ENCODE results near the gene BBX. TPM values are rescaled to one million over a fixed set of nuclear protein-coding genes. Genes with fewer than 3 reads are reported as not detected.

BBX gene
- total RNA-seq, 1 experiment from 2014 or later, result 45.0 TPM

DNA sequence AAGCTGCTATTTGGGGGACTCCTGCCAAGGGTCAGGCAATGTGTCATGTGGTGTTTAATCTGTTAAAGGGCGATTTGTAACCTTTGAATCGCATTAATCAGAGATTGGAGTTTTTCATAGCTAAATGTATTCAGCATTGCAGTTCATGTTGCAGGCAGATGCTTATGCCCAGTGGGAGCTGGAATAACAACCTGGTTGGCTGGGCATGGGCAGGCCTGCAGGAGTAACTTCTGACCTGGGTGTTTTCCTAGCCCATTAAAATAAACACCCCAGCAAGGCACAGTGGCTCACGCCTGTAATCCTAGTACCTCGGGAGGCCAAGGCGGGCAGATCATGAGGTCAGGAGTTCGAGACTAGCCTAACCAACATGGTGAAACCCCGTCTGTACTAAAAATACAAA lies 268.7 kb downstream of the BBX start:
- Mint-ChIP-seq H3K4me1 (no peaks in the 10 kb centered on the region), H3K27me3 (ENCODE audit: low read depth) (no peaks in the 10 kb centered on the region), H3K9me3 (0 out of 2 replicates have a peak, but pooled peaks cover 3% of the 10 kb centered on the region), H3K27ac (no peak overlapping the region), H3K36me3 (peaks cover 10% of the 10 kb centered on the region; the same call in 1 of the 2 replicates), H3K4me3 (no peak overlapping the region)
- ATAC-seq (no peak), DNase-seq (ENCODE audit: low spot score) (no peak)
- POLR2A ChIA-PET, result interaction anchor here (0.6 kb wide), 1 partner anchor 100 kb away, joined by 3 read pairs; no protein-coding TSS in a partner anchor
- CTCF ChIA-PET, result no interaction called here
- no peak for TF ChIP-seq CBFB (CRISPR knock-in tag; IDR thresholded peaks at IDR 0.05; ENCODE audit: low read depth)
- TF ChIP-seq NFATC4 (CRISPR knock-in tag; IDR thresholded peaks at IDR 0.05), result no peak
- TF ChIP-seq, protein P1, sequence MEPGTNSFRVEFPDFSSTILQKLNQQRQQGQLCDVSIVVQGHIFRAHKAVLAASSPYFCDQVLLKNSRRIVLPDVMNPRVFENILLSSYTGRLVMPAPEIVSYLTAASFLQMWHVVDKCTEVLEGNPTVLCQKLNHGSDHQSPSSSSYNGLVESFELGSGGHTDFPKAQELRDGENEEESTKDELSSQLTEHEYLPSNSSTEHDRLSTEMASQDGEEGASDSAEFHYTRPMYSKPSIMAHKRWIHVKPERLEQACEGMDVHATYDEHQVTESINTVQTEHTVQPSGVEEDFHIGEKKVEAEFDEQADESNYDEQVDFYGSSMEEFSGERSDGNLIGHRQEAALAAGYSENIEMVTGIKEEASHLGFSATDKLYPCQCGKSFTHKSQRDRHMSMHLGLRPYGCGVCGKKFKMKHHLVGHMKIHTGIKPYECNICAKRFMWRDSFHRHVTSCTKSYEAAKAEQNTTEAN (CRISPR knock-in tag; IDR thresholded peaks at IDR 0.05), result no peak
- TF ChIP-seq TCF7 (CRISPR knock-in tag; IDR thresholded peaks at IDR 0.05; ENCODE audit: low read depth), result no peak
- no peak for TF ChIP-seq TEAD4 (CRISPR knock-in tag; IDR thresholded peaks at IDR 0.05)
- TF ChIP-seq JAZF1 (CRISPR knock-in tag; IDR thresholded peaks at IDR 0.05), result no peak
- TF ChIP-seq NR1H2 (CRISPR knock-in tag; IDR thresholded peaks at IDR 0.05), result no peak
- TF ChIP-seq, protein P2, sequence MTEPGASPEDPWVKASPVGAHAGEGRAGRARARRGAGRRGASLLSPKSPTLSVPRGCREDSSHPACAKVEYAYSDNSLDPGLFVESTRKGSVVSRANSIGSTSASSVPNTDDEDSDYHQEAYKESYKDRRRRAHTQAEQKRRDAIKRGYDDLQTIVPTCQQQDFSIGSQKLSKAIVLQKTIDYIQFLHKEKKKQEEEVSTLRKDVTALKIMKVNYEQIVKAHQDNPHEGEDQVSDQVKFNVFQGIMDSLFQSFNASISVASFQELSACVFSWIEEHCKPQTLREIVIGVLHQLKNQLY (CRISPR knock-in tag; IDR thresholded peaks at IDR 0.05), result no peak
- no peak for TF ChIP-seq SMAD3 (CRISPR knock-in tag; IDR thresholded peaks at IDR 0.05; ENCODE audit: borderline replicate concordance)
- TF ChIP-seq TP53 (CRISPR knock-in tag; IDR thresholded peaks at IDR 0.05), result no peak
- no peak for TF ChIP-seq ZNF423 (CRISPR knock-in tag; IDR thresholded peaks at IDR 0.05)
- no peak for TF ChIP-seq GTF2I (CRISPR knock-in tag; conservative IDR thresholded peaks at IDR 0.05)
- TF ChIP-seq, protein P3, sequence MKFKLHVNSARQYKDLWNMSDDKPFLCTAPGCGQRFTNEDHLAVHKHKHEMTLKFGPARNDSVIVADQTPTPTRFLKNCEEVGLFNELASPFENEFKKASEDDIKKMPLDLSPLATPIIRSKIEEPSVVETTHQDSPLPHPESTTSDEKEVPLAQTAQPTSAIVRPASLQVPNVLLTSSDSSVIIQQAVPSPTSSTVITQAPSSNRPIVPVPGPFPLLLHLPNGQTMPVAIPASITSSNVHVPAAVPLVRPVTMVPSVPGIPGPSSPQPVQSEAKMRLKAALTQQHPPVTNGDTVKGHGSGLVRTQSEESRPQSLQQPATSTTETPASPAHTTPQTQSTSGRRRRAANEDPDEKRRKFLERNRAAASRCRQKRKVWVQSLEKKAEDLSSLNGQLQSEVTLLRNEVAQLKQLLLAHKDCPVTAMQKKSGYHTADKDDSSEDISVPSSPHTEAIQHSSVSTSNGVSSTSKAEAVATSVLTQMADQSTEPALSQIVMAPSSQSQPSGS (CRISPR knock-in tag; IDR thresholded peaks at IDR 0.05; ENCODE audit: borderline replicate concordance, low read depth), result no peak

DNA sequence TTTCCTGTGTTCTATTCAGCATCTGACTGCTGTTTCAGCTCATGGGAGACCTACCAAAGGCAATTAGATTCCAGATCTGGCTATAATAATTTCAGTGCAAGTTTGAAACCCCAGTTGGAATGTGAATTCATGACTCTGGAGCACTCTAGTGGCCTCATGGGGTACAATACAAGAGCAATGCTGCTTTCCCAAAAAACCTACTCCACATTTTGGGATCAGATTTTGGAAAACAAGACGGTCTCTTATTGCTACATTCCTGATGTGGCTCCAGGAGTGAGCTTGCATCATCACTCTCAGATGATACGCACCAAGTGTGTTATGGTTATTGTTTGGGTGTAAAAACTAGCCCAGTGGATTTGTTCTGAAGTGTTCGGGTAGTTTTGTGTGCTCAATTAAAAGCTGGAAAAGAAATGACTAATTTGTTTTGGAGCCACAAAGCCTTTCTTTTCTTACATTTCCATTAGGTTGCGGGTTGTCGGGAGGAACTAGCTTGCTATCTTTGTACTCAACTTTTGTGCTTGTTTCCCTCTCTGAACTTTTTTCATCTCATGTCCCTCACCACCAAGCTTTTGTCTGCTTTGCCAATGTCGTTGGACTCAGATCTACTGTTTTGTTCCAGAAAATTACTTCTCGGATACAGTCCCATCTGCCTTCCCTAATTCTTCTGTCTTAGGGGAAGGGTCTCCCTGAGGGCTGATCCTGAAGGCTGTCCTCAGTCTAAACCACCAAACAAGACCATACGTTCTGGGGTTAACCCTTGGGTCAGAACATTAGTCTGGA lies 272.1 kb downstream of the BBX start:
- POLR2A ChIA-PET, result no interaction called here
- H3K4me3 Mint-ChIP-seq, result no peak overlapping the region
- no peak; the same call in 1 of the 2 replicates for ATAC-seq
- no peaks in the 10 kb centered on the region for H3K4me1 Mint-ChIP-seq
- H3K27me3 Mint-ChIP-seq (ENCODE audit: low read depth), result no peaks in the 10 kb centered on the region
- H3K36me3 Mint-ChIP-seq, result peaks cover 15% of the 10 kb centered on the region
- H3K27ac Mint-ChIP-seq, result 0 out of 2 replicates have a peak overlapping the region, but pooled peaks have one; percentile 21
- DNase-seq (ENCODE audit: low spot score), result no peak
- H3K9me3 Mint-ChIP-seq, result no peaks in the 10 kb centered on the region
- CTCF ChIA-PET, result interaction anchor here (0.6 to 0.9 kb wide), 3 partner anchors 38 to 57 kb away, joined by 3 read pairs; no protein-coding TSS in a partner anchor
- TF ChIP-seq NR2C2 (CRISPR knock-in tag; IDR thresholded peaks at IDR 0.05) (no peak), FOXJ3 (CRISPR knock-in tag; IDR thresholded peaks at IDR 0.05; ENCODE audit: borderline replicate concordance) (no peak), ZBTB21 (CRISPR knock-in tag; IDR thresholded peaks at IDR 0.05; ENCODE audit: borderline replicate concordance) (no peak), CBFB (CRISPR knock-in tag; IDR thresholded peaks at IDR 0.05; ENCODE audit: low read depth) (no peak)
- TF ChIP-seq, protein P4, sequence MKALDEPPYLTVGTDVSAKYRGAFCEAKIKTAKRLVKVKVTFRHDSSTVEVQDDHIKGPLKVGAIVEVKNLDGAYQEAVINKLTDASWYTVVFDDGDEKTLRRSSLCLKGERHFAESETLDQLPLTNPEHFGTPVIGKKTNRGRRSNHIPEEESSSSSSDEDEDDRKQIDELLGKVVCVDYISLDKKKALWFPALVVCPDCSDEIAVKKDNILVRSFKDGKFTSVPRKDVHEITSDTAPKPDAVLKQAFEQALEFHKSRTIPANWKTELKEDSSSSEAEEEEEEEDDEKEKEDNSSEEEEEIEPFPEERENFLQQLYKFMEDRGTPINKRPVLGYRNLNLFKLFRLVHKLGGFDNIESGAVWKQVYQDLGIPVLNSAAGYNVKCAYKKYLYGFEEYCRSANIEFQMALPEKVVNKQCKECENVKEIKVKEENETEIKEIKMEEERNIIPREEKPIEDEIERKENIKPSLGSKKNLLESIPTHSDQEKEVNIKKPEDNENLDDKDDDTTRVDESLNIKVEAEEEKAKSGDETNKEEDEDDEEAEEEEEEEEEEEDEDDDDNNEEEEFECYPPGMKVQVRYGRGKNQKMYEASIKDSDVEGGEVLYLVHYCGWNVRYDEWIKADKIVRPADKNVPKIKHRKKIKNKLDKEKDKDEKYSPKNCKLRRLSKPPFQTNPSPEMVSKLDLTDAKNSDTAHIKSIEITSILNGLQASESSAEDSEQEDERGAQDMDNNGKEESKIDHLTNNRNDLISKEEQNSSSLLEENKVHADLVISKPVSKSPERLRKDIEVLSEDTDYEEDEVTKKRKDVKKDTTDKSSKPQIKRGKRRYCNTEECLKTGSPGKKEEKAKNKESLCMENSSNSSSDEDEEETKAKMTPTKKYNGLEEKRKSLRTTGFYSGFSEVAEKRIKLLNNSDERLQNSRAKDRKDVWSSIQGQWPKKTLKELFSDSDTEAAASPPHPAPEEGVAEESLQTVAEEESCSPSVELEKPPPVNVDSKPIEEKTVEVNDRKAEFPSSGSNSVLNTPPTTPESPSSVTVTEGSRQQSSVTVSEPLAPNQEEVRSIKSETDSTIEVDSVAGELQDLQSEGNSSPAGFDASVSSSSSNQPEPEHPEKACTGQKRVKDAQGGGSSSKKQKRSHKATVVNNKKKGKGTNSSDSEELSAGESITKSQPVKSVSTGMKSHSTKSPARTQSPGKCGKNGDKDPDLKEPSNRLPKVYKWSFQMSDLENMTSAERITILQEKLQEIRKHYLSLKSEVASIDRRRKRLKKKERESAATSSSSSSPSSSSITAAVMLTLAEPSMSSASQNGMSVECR (CRISPR knock-in tag; IDR thresholded peaks at IDR 0.05; ENCODE audit: borderline replicate concordance), result no peak
- TF ChIP-seq, protein P5, sequence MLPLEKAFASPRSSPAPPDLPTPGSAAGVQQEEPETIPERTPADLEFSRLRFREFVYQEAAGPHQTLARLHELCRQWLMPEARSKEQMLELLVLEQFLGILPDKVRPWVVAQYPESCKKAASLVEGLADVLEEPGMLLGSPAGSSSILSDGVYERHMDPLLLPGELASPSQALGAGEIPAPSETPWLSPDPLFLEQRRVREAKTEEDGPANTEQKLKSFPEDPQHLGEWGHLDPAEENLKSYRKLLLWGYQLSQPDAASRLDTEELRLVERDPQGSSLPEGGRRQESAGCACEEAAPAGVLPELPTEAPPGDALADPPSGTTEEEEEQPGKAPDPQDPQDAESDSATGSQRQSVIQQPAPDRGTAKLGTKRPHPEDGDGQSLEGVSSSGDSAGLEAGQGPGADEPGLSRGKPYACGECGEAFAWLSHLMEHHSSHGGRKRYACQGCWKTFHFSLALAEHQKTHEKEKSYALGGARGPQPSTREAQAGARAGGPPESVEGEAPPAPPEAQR (CRISPR knock-in tag; IDR thresholded peaks at IDR 0.05), result no peak
- TF ChIP-seq, protein P6, sequence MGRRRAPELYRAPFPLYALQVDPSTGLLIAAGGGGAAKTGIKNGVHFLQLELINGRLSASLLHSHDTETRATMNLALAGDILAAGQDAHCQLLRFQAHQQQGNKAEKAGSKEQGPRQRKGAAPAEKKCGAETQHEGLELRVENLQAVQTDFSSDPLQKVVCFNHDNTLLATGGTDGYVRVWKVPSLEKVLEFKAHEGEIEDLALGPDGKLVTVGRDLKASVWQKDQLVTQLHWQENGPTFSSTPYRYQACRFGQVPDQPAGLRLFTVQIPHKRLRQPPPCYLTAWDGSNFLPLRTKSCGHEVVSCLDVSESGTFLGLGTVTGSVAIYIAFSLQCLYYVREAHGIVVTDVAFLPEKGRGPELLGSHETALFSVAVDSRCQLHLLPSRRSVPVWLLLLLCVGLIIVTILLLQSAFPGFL (CRISPR knock-in tag; IDR thresholded peaks at IDR 0.05; ENCODE audit: borderline replicate concordance), result no peak
- TF ChIP-seq, protein P7, sequence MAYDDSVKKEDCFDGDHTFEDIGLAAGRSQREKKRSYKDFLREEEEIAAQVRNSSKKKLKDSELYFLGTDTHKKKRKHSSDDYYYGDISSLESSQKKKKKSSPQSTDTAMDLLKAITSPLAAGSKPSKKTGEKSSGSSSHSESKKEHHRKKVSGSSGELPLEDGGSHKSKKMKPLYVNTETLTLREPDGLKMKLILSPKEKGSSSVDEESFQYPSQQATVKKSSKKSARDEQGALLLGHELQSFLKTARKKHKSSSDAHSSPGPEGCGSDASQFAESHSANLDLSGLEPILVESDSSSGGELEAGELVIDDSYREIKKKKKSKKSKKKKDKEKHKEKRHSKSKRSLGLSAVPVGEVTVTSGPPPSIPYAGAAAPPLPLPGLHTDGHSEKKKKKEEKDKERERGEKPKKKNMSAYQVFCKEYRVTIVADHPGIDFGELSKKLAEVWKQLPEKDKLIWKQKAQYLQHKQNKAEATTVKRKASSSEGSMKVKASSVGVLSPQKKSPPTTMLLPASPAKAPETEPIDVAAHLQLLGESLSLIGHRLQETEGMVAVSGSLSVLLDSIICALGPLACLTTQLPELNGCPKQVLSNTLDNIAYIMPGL (CRISPR knock-in tag; IDR thresholded peaks at IDR 0.05), result no peak
- TF ChIP-seq, protein P1 (CRISPR knock-in tag; IDR thresholded peaks at IDR 0.05), result no peak

All from WTC11 (cell line).